ENCODE measurements around the gene JADE3. TPM values are rescaled to one million over a fixed set of nuclear protein-coding genes. Genes with fewer than 3 reads are reported as not detected.
"Not testable (repeated sequence)": the region's sequence is repeated elsewhere in the genome, so short reads cannot be mapped to it uniquely, and the experiment has no call there.

JADE3 gene
- total and polyA plus RNA-seq, 11 donors = 1.4 to 11.2 (median 5.9) TPM

DNA sequence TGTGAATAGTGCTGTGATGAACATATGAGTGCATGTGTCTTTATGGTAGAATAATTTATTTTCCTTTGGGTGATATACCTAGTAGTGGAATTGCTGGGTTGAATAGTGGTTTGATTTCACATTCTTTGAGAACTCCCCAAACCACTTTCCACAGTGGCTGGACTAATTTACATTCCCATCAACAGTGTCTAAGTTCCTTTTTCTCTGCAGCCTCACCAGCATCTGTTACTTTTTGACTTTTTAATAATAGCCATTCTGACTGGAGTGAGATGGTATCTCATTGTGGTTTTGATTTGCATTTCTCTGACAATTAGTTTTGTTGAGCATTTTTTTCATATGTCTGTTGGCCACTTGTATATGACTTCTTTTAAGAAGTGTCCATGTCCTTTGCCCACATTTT lies 29.1 kb downstream of the JADE3 start:
- intact Hi-C loops (cut with DNase I) = no loop called here
- H3K4me3 ChIP-seq = no peak overlapping the region
- peaks cover 0 to 11% (median 0%) of the 10 kb centered on the region in 12 donors for H3K9me3 ChIP-seq
- H3K36me3 ChIP-seq = no peaks in the 10 kb centered on the region
- no peaks in the 10 kb centered on the region for H3K4me1 ChIP-seq
- H3K27ac ChIP-seq = no peak overlapping the region
- H3K27me3 ChIP-seq = peaks cover 0 to 8% (median 0%) of the 10 kb centered on the region in 9 donors
- DNase-seq = no peak
- no peak for TF ChIP-seq POLR2A (IDR thresholded peaks at IDR 0.05)
- TF ChIP-seq, protein P1, sequence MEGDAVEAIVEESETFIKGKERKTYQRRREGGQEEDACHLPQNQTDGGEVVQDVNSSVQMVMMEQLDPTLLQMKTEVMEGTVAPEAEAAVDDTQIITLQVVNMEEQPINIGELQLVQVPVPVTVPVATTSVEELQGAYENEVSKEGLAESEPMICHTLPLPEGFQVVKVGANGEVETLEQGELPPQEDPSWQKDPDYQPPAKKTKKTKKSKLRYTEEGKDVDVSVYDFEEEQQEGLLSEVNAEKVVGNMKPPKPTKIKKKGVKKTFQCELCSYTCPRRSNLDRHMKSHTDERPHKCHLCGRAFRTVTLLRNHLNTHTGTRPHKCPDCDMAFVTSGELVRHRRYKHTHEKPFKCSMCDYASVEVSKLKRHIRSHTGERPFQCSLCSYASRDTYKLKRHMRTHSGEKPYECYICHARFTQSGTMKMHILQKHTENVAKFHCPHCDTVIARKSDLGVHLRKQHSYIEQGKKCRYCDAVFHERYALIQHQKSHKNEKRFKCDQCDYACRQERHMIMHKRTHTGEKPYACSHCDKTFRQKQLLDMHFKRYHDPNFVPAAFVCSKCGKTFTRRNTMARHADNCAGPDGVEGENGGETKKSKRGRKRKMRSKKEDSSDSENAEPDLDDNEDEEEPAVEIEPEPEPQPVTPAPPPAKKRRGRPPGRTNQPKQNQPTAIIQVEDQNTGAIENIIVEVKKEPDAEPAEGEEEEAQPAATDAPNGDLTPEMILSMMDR (IDR thresholded peaks at IDR 0.05) = no peak
- no peak for ATAC-seq

GRCh38 chrX:46953137-46953527 lies 40.9 kb downstream of the JADE3 start:
- ATAC-seq (no peak), DNase-seq (no peak)
- H3K36me3 ChIP-seq = no peaks in the 10 kb centered on the region
- peak overlapping the region in 2 of 12 donors; percentile 15 to 46 for H3K27ac ChIP-seq
- peaks cover 0 to 25% (median 8%) of the 10 kb centered on the region in 12 donors for H3K4me1 ChIP-seq
- whole genome bisulfite sequencing, 4 donors = 44 to 59% (median 52%) methylated on average over 5 of the region's 5 CpGs
- H3K9me3 ChIP-seq = peaks cover 0 to 3% (median 0%) of the 10 kb centered on the region in 12 donors
- intact Hi-C loops (cut with DNase I) = no loop called here
- no peak overlapping the region for H3K4me3 ChIP-seq
- TF ChIP-seq POLR2A (IDR thresholded peaks at IDR 0.05) = no peak
- TF ChIP-seq, protein P1 (IDR thresholded peaks at IDR 0.05) = no peak
- no peaks in the 10 kb centered on the region for H3K27me3 ChIP-seq

DNA sequence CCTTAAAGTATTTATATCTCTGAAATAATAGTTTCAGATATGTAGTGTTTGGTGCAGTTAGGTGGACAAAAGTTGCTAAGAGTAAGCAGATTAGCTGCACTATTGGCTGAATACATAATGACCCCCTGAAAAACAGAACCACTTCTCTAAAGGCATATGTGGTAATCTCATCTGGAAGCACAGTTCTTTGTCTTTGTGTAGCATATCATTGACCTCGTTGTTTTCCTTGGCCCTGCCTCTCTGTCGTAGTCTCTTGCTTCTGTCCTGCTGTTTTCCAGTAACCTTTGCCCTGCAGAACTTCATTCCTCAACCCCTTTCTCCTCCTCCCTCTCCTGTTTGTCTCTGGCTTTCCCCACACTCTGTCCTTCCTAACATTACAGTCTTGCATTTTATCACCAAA lies 41.4 kb downstream of the JADE3 start:
- Histone ChIP-seq H3K4me3 (no peak overlapping the region), H3K4me1 (peaks cover 0 to 25% (median 8%) of the 10 kb centered on the region in 12 donors), H3K27me3 (peaks cover 0 to 4% (median 0%) of the 10 kb centered on the region in 9 donors), H3K27ac (peak overlapping the region in 1 of 12 donors; percentile 46), H3K36me3 (no peaks in the 10 kb centered on the region), H3K9me3 (peaks cover 0 to 3% (median 0%) of the 10 kb centered on the region in 12 donors)
- intact Hi-C loops (cut with DNase I) = no loop called here
- WGBS, 4 donors = 0 to 10% (median 3%) methylated on average over 2 of the region's 2 CpGs
- ATAC-seq (peak in 3 of 4 donors; percentile 31 to 61 (median 34)), DNase-seq (no peak)
- TF ChIP-seq POLR2A (IDR thresholded peaks at IDR 0.05) = no peak
- TF ChIP-seq, protein P1 (IDR thresholded peaks at IDR 0.05) = no peak

DNA sequence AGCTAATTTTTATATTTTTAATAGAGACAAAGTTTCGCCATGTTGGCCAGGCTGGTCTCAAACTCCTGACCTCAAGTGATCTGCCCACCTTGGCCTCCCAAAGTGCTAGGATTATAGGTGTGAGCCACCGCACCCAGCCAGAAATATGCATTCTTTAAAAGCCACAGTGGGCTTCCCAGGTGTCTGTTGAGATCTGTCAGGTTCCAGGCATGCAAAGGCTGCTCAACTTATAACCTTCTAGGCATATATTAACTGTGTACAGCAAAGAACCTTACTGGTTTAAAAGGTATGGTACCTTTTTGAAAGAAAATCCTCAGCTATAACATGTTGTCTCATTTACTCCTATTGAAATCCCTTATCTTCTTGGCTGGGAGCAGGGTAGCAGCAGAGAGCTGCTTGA lies 42.5 kb downstream of the JADE3 start:
- 80 to 92% (median 83%) methylated on average over 2 of the region's 2 CpGs for WGBS, 4 donors
- Histone ChIP-seq H3K4me3 (no peak overlapping the region), H3K27me3 (peaks cover 0 to 10% (median 0%) of the 10 kb centered on the region in 9 donors), H3K4me1 (peaks cover 0 to 25% (median 8%) of the 10 kb centered on the region in 12 donors), H3K27ac (no peak overlapping the region), H3K9me3 (peaks cover 0 to 3% (median 0%) of the 10 kb centered on the region in 12 donors), H3K36me3 (no peaks in the 10 kb centered on the region)
- no peak for DNase-seq
- ATAC-seq = no peak
- intact Hi-C loops (cut with DNase I) = loop anchor here in 1 of 10 donors (5.0 kb wide), 1 partner anchor 32 kb away; no protein-coding TSS in a partner anchor
- TF ChIP-seq, protein P1 (IDR thresholded peaks at IDR 0.05) = no peak
- no peak for TF ChIP-seq POLR2A (IDR thresholded peaks at IDR 0.05)

- H3K9me3 ChIP-seq, H3K27ac ChIP-seq, DNase-seq, ATAC-seq, H3K4me3 ChIP-seq, H3K36me3 ChIP-seq: not testable (repeated sequence)
- Histone ChIP-seq H3K4me1 (peaks cover 0 to 25% (median 8%) of the 10 kb centered on the region in 12 donors), H3K27me3 (peaks cover 0 to 12% (median 0%) of the 10 kb centered on the region in 9 donors)
- WGBS, 4 donors = 90 to 99% (median 94%) methylated on average over 4 of the region's 4 CpGs
- intact Hi-C loops (cut with DNase I) = loop anchor here in 1 of 10 donors (5.0 kb wide), 1 partner anchor 34 kb away; no protein-coding TSS in a partner anchor
Observed at GRCh38 chrX:46956589-46956988, 44.4 kb downstream of the JADE3 start.

Measured in heart left ventricle (tissue), 16 donors.